Stimulated activated CD8-positive, alpha-beta memory T cell treated with anti-CD3 and anti-CD28 coated beads, Interleukin-15, amount 100 ng/mL, for 24 hours (primary cell): ENCODE results near the gene MRPS33.
"Not testable (repeated sequence)": the region's sequence is repeated elsewhere in the genome, so short reads cannot be mapped to it uniquely, and the experiment has no call there.

Source experiments
- DNase-seq: peaks from one replicate; pipeline ENCODE4 v3.0.0-alpha.2; 2020; ENCODE audit warnings: low read depth

Gene MRPS33

DNA sequence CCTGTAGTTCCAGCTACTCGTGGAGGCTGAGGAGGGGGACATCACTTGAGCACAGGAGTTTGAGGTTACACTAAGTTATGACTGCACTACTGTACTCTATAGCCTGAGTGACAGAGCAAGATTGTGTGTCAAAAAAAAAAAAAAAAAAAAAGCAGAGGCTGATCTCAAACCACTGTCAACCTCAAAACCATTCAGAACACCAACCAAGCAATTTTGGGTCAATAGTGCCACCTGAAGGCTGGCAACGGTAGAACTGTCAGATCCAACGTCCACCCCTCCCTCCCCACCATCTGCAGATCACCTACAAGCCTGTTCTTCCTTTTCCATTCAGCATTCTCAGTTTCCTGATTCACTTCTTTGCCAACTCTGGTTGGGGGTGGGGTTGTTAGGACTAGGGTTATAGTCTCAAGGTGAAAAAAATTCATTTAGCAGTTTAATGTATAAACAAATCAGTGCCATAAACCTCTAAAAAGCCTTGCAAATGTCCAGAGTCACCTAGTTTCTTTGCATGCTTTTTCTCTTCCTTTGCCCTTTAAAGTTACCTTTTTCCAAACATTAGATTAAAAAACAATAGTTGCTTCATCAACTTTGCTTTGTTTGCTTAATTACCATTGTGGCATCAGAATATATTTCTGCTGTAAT lies 2.6 kb downstream of the MRPS33 start:
- peak; percentile 29 for DNase-seq

DNA sequence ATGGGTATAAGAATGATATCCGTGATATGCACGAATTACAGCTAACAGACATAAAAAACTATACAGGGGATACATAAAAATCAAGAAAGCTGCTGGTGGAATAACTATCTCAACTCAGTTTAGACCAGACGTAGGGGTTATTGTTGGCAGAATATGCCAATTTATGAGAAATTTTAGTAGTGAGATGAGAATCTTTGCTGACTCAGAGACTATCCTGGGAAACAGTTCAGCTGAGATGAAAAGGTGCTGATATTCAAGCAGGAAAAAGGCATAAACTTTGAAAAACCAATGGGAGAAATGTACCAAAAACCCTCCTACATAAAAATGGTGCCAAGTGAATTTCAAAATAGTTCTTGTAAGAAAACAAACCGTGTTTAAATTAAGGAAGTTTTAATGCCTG lies 3.3 kb downstream of the MRPS33 start:
- no peak for DNase-seq

- DNase-seq, result no peak
Observed at GRCh38 chr7:141003172-141004065, 11.3 kb downstream of the MRPS33 start.

DNA sequence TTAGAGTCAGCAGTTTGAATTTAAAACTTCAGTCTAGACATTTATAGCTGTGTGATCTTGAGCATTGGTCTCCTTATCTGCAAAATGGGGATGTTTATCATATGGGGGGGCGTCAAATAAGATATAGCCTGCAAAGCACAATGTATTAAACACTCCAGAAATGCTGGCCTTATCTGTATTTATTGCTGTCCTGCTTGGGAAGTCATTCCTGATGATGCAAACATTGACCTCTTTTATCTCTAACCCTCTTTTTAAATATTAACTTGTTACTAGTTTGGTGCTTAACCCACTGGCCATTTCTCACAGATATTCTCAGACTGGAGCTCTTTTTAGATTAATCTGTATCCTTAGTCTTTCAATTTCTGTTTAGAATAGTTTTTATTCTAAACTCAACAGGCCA lies 13.2 kb downstream of the MRPS33 start:
- no peak for DNase-seq

DNA sequence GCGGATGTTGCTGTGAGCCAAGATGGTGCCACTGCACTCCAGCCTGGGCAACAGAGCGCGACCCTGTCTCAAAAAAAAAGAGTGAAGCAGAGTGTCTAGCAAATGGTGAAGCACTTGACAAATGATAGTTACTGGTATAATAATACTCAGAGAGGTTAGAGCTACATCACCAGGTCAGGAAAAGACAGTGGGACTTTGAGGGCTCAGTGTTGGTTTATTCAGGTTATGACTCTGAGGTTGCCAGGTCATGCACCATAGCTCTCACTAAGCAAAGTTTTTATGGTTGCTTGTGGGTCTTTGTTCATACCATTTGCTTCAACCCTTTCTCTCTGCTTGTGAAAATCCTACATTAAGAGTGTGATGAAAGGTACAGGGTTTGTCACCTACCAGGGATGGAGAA lies 13.6 kb downstream of the MRPS33 start:
- DNase-seq, result no peak

DNA sequence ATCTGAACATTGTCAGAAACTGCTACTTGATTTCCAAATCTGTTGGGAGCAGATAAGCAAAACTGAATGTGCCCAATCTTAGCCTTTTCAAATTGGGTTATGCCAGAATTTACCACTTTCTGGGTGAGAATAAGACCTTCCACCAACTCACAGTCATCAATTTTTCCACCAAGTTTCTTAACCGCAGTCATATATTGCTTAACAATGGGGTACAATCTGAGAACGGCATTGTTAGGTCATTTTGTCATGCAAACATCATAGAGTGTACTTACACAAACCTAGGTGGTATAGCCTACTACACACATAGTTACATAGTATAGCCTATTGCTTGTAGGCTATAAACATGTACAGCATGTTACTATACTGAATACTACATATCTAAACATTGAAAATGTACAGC lies 16.0 kb downstream of the MRPS33 start:
- DNase-seq, result no peak

GRCh38 chr7:140992422-140992821 lies 22.3 kb downstream of the MRPS33 start:
- DNase-seq, result no peak

GRCh38 chr7:140990193-140990962 lies 24.4 kb downstream of the MRPS33 start:
- no peak for DNase-seq

DNA sequence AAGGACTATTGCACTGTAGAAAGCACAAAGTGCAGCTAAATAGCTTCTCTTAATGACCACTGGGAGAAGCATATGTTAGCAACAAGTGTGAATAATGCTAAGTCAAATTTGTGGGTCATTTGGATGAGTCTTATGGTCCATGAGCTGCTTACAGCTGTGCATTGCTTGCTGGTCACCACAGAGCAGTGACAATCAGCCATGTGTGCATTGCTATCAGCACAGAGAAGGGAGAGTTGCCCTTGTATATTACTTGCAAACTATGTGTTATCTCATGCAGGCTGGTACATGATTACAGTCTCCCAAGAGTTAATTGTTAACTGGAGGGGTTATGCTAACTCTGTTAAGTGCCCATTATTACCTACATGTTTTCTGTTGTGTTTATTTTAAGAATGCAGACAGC lies 25.7 kb downstream of the MRPS33 start:
- DNase-seq, result no peak

GRCh38 chr7:140983802-140984201 lies 30.9 kb downstream of the MRPS33 start:
- DNase-seq, result no peak

DNA sequence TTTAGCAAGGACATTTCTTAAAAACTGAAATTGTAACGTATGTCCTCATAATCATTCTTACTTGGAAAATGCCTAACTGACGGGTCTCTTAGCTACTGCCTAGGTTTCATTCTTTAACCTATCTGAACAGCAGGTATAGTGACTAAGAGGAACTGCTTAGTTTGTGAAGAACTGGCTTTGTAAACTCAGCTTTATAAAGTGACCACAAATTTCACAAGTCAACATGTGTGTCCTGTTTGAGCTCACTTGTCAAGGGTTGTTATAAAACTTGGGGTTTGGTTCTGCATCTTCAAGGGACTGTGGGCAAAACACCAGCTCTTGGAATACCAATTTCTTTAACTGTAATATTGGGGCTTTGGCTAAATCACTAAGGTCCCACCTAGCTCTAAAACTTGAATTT lies 32.2 kb downstream of the MRPS33 start:
- DNase-seq, result no peak

- no peak for DNase-seq
Observed at GRCh38 chr7:140981951-140982350, 32.8 kb downstream of the MRPS33 start.

- no peak for DNase-seq
Observed at GRCh38 chr7:140977741-140978140, 37.0 kb downstream of the MRPS33 start.

- DNase-seq, result no peak
Observed at GRCh38 chr7:140972876-140973829, 41.6 kb downstream of the MRPS33 start.

- no peak for DNase-seq
Observed at GRCh38 chr7:140972344-140972743, 42.4 kb downstream of the MRPS33 start.

DNA sequence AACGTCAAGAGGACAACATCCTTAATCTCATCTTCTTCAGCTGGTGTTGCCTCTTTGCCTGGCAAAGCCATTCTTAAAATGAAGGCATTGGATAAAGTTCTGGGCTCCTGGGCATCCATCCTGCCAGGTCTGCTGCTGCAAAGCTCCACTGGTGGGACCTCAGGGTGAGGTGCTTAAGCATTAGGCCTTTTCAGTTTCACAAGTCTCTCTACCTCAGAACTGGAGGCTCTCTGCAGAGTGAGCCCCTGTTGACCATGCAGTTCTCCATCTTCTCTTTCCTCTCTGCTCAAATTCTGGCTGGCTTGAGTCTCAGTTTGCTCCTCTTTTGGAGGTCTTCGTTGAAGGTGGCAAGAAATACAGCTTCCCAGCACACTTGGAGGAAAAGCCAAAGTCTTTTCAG lies 47.3 kb downstream of the MRPS33 start:
- no peak for DNase-seq

- DNase-seq, result no peak
Observed at GRCh38 chr7:140966561-140967233, 48.1 kb downstream of the MRPS33 start.

DNA sequence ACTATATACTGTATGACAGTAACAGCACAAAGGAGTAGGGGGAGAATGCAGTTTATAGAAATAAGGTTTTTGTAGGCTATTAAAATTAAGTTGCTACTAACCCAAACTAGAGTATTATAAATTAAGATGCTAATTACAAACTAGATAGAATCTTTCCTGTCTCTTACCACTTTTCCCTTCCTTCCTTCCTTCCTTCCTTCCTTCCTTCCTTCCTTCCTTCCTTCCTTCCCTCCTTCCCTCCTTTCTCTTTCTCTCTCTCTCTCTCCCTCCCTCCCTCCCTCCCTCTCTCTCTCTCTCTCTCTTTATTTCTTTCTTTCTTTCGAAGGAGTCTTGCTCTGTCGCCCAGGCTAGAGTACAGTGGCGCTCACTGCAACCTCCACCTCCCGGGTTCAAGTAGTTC lies 53.6 kb downstream of the MRPS33 start:
- no peak for DNase-seq

GRCh38 chr7:140956997-140957396 lies 57.8 kb downstream of the MRPS33 start:
- DNase-seq, result not testable (repeated sequence)
